ENCODE measurements around the gene SP7. TPM values are rescaled to one million over a fixed set of nuclear protein-coding genes. Genes with fewer than 3 reads are reported as not detected.

Gene SP7
- total and polyA plus RNA-seq, 9 of the 15 experiments (the other 6 are each of a cell fraction or from before 2014, with no cell fraction given): 0.04 TPM; not detected in 8

GRCh38 chr12:53295070-53295890, 40.9 kb downstream of the SP7 start, which contains the start of gene PFDN5 (continued):
- TF ChIP-seq ATF3 (IDR thresholded peaks at IDR 0.05): no peak
- TF ChIP-seq ATF3 (CRISPR knock-in tag; conservative IDR thresholded peaks at IDR 0.05): no peak
- no peak for TF ChIP-seq NFE2L1 (tag; IDR thresholded peaks at IDR 0.05; ENCODE audit: borderline replicate concordance, low read depth)
- TF ChIP-seq ZKSCAN3 (CRISPR knock-in tag; IDR thresholded peaks at IDR 0.05): no peak
- no peak for TF ChIP-seq ZBTB2 (IDR thresholded peaks at IDR 0.05)
- TF ChIP-seq MAX (CRISPR knock-in tag; IDR thresholded peaks at IDR 0.05): peak; percentile 83; the same call in 1 of the 2 replicates
- no peak for TF ChIP-seq MBD2 (IDR thresholded peaks at IDR 0.05; ENCODE audit: borderline replicate concordance, low read depth)
- TF ChIP-seq STAT5B (CRISPR knock-in tag; IDR thresholded peaks at IDR 0.05): no peak
- 0 out of 2 replicates have a peak, but pooled peaks have one; percentile 36 for TF ChIP-seq DPF2 (IDR thresholded peaks at IDR 0.05)
- no peak for TF ChIP-seq ZNF274 (IDR thresholded peaks at IDR 0.05; ENCODE audit: borderline replicate concordance, low read depth, low read length)
- TF ChIP-seq ZNF511 (CRISPR knock-in tag; IDR thresholded peaks at IDR 0.05): no peak
- TF ChIP-seq BRD4 (IDR thresholded peaks at IDR 0.05): no peak
- TF ChIP-seq HNRNPK (IDR thresholded peaks at IDR 0.05; ENCODE audit: low read depth, low read length, poor library complexity, severe bottlenecking): no peak
- peak; percentile 88 for TF ChIP-seq RBBP5 (IDR thresholded peaks at IDR 0.05; ENCODE audit: borderline replicate concordance, insufficient read depth, low read length, poor library complexity, severe bottlenecking)
- TF ChIP-seq ZFP36 (IDR thresholded peaks at IDR 0.05; ENCODE audit: low read depth, low read length, partially characterized antibody): no peak
- peak; percentile 70 to 95 (median 92) for TF ChIP-seq YY1 (IDR thresholded peaks at IDR 0.05; ENCODE audit: borderline replicate concordance in 1 of 3, control insufficient read depth in 1 of 3, extremely low read depth in 1 of 3, insufficient read depth in 3 of 3, insufficient read length in 1 of 3, insufficient replicate concordance in 2 of 3, low read depth in 1 of 3, low read length in 2 of 3)
- TF ChIP-seq MEF2D (tag; conservative IDR thresholded peaks at IDR 0.05; ENCODE audit: low read depth): no peak
- TF ChIP-seq ZNF146 (CRISPR knock-in tag; IDR thresholded peaks at IDR 0.05; ENCODE audit: unreplicated experiment): no peak
- TF ChIP-seq FOXP1 (CRISPR knock-in tag; IDR thresholded peaks at IDR 0.05): no peak
- no peak for TF ChIP-seq ETV6 (IDR thresholded peaks at IDR 0.05; ENCODE audit: borderline replicate concordance in 1 of 2, low read depth in 2 of 2, low read length in 1 of 2)
- no peak for TF ChIP-seq ETV6 (CRISPR knock-in tag; IDR thresholded peaks at IDR 0.05; ENCODE audit: borderline replicate concordance)
- no peak for TF ChIP-seq KAT2B (IDR thresholded peaks at IDR 0.05; ENCODE audit: low read depth, low read length)
- no peak for TF ChIP-seq HMBOX1 (IDR thresholded peaks at IDR 0.05)
- no peak for TF ChIP-seq XRCC5 (IDR thresholded peaks at IDR 0.05; ENCODE audit: low read depth, low read length)

Measured in K562 (cell line).